Activated CD4-positive, alpha-beta T cell treated with anti-CD3 and anti-CD28 coated beads, Interleukin-2, amount 50 U/mL, for 4 hours (primary cell): ENCODE data around the gene NEGR1.

Experiments
- DNase-seq, 2 experiments: peaks; one replicate each; pipeline ENCODE4 v3.0.0-alpha.2; 2020

Gene NEGR1

GRCh38 chr1:72229893-72230292 is 52.4 kb downstream of the NEGR1 start:
- no peak for DNase-seq

- DNase-seq: no peak
Observed at GRCh38 chr1:72227667-72228066, 54.7 kb downstream of the NEGR1 start.

DNA sequence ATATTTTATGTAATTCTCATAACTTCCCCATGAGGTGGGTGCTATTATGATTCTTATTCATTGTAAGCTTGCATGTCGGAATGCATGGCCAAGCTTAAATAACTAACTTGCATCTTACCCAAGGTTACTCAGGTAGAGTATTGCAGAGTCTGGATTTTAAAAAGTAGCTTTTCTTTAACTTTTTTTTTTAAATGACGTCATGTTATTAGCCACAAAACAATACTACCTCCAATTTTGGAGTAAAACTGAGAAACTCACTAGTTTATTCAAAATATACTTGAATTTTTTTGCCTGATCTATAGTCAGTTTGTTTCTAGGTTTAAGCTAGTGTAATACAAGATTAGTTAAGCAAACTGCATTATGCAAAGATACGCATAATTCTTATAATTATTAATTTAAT is 57.8 kb downstream of the NEGR1 start:
- DNase-seq: no peak

- no peak for DNase-seq
Observed at GRCh38 chr1:72221811-72222210, 60.5 kb downstream of the NEGR1 start.

- DNase-seq: no peak
Observed at GRCh38 chr1:72218141-72218739, 64.1 kb downstream of the NEGR1 start.

- no peak for DNase-seq
Observed at GRCh38 chr1:72207059-72207458, 75.3 kb downstream of the NEGR1 start.

DNA sequence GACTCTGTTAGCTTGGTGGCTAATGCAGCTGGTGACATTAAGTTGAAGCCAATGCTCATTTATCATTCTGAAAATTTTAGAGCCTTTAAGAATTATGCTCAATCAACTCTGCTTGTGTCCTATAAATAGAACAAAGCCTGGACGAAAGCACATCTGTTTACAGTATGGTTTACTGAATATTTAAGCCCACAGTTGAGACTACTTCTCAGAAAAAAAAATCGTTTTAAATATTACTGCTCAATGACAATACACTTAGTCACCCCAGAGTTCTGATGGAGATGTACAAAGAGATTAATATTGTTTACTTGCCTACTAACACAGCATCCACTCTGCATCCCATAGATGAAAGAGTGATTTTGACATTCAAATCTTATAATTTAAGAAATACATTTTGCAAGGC is 79.6 kb downstream of the NEGR1 start:
- no peak for DNase-seq

DNA sequence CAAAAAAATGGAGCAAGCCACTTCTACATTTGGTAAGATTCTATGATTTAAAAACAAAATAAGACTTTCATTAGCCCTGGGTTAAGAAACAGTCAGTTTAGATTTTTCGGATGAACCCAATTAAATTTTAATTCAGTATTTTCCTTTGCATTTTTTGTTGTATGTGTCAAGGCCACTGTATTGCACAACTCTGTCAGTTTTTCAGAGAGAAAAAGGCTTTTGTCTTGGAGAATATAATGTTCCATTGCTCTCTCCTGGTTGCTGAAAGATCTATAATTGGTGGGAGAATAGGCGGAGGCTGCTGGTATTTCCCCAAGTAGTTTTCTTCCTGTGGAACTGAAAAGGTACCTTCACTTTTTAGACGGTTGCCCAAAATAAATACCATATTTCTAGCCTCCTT is 84.6 kb downstream of the NEGR1 start:
- no peak for DNase-seq

GRCh38 chr1:72186733-72187307 is 95.5 kb downstream of the NEGR1 start:
- DNase-seq: no peak

- no peak for DNase-seq
Observed at GRCh38 chr1:72184099-72184701, 98.1 kb downstream of the NEGR1 start.

DNA sequence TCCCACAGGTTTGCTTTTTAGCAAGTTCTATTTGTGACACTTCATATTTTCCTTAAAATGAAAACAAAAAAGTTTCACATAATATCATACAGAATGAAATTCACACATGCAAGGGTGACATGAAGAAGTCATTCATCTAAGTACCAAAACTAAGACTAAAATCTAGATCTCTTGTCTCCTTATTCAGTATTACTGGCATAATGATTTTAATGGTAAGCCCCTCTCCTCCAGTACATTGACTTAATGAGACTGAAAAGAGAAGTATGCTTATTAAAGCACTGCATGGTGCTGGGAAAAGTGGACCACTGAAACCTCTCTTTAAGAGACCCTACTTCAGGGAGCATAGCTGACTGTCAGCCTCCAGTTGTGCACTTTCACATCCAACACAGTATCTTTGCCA is 99.5 kb downstream of the NEGR1 start:
- no peak for DNase-seq

GRCh38 chr1:72178266-72178665 is 104.1 kb downstream of the NEGR1 start:
- DNase-seq: no peak

- DNase-seq: no peak
Observed at GRCh38 chr1:72177711-72178110, 104.6 kb downstream of the NEGR1 start.

DNA sequence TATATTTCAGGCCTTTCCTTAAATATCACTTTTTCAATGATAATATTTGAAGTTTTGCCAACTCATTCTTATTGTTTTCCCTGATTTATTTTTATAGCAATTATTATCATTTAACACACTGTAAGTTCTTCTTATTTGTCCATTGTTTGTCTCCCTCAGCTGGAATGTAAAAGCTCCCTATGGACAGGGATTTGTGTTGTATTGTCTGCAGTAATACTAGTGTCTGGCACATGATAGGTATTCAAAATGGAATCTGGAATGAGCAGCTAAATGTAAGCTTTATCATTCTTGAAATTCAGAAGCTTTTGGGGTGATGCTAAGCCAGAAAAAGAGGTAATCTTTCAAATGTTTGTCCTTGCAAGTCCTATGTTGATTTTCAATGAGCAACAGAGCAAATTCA is 112.1 kb downstream of the NEGR1 start:
- DNase-seq: no peak

DNA sequence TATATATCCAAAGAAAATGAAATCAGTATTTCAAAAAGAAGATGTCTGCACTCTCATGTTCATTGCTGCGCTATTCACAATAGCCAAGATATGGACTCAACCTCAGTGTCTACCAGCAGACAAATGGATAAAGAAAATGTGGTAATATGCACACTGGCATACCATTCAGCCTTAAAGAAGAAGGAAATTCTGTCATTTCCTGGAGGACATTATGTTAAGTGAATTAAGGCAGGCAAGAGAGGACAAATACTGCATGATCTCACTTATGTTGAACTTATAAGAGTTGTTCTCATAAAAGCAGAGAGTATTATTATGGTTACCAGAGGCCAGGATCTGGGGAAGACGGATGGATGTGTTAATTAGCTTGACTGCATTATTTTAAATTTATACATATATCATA is 115.9 kb downstream of the NEGR1 start:
- DNase-seq: no peak

DNA sequence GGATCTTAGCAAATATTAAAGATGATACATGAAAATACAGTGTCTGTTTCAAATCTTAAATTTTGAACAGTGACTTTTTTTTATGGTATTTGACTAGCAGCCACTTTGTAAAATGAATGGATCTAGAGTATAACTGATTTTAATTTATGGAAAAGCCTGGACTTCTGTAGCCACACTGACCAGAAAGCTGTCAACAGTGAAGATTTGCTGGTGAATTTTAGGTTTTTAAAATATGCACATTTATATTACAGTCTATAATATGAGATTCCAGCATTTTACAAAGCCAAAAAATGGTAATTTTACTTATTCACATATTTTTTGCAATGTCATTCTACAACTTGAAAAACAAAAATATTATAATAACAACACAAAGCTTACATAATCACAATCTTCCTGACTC is 131.8 kb downstream of the NEGR1 start:
- no peak for DNase-seq

DNA sequence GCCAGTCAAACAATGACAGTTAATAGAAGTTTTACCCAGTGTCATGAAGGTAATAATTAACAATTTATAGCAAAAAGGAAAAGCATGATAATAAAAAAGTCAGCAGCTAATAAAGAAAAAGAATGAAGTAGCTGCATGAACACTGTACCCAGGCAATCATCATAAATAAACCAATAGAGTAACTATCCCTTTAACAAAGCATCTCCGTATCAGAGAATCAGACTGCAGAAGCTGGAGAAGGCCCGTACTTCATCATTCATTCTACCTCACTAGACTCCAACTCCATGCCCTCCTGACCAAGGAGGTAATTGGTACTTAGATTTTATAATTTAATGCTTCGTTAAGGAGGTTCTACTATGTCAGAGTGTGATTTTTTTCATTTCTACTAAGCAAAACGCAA is 140.5 kb downstream of the NEGR1 start:
- DNase-seq: no peak

GRCh38 chr1:72140222-72140621 is 142.1 kb downstream of the NEGR1 start:
- DNase-seq: no peak

DNA sequence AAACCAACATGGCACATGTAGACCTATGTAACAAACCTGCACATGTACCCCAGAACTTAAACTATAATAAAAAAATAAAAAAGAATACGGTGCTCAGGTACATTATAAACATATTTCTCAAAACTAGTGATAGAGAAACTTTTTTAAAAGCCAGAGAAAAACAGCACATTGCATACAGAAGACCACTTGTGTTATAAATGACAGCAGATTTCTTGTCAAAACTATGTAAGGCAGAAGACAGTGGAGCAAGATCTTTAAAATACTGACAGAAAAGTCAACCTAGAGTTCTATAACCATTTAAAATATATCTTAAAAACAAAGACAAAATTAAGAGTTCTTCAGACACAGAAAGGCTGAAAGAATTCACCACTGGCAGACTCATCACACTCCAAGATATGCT is 144.7 kb downstream of the NEGR1 start:
- DNase-seq: no peak

- DNase-seq: no peak
Observed at GRCh38 chr1:72129869-72130268, 152.5 kb downstream of the NEGR1 start.

GRCh38 chr1:72122099-72122880 is 160.0 kb downstream of the NEGR1 start:
- no peak for DNase-seq

GRCh38 chr1:72119491-72119890 is 162.8 kb downstream of the NEGR1 start:
- no peak for DNase-seq

GRCh38 chr1:72117621-72118020 is 164.7 kb downstream of the NEGR1 start:
- no peak for DNase-seq

- DNase-seq: no peak
Observed at GRCh38 chr1:72115290-72115689, 167.0 kb downstream of the NEGR1 start.
